Astrocyte of the spinal cord (primary cell): Measurements from ENCODE around the gene PACRG.

Source experiments
- DNase-seq: peaks from one replicate; pipeline ENCODE4 v3.0.0; 2011; ENCODE audit warnings: low read depth, low spot score
- H3K4me3 ChIP-seq: 2 replicates; pipeline ENCODE4 v1.5.1; 2011; ENCODE audit warnings: low read depth, mild to moderate bottlenecking, low read length, moderate library complexity
- CTCF ChIP-seq: IDR thresholded peaks from 2 replicates; pipeline ENCODE4 v1.5.1; 2012; ENCODE audit warnings: low read depth, mild to moderate bottlenecking, low read length, inconsistent platforms
- in situ Hi-C: cut with HindIII; loops from 2 replicates; pipeline ENCODE4 v1.10.0; 2017; ENCODE audit warnings: low sequenced_read_pairs

Gene PACRG

GRCh38 chr6:163207431-163208383 is 479.9 kb downstream of the PACRG start:
- H3K4me3 ChIP-seq = no peak overlapping the region
- in situ Hi-C loops = no loop called here
- no peak for DNase-seq
- no peak for TF ChIP-seq CTCF

- no peak for DNase-seq
- no peak for TF ChIP-seq CTCF
- in situ Hi-C loops = no loop called here
- H3K4me3 ChIP-seq = no peak overlapping the region
Measured at GRCh38 chr6:163209005-163209404, 481.2 kb downstream of the PACRG start.

- no peak for DNase-seq
- no peak for TF ChIP-seq CTCF
- in situ Hi-C loops = no loop called here
- no peak overlapping the region for H3K4me3 ChIP-seq
Measured at GRCh38 chr6:163212123-163212522, 484.3 kb downstream of the PACRG start.

GRCh38 chr6:163214259-163214658 is 486.5 kb downstream of the PACRG start:
- in situ Hi-C loops = no loop called here
- no peak for DNase-seq
- H3K4me3 ChIP-seq = no peak overlapping the region
- no peak for TF ChIP-seq CTCF

GRCh38 chr6:163218361-163218894 is 490.7 kb downstream of the PACRG start:
- DNase-seq = no peak
- TF ChIP-seq CTCF = no peak
- no peak overlapping the region for H3K4me3 ChIP-seq
- in situ Hi-C loops = no loop called here

- no peak for TF ChIP-seq CTCF
- in situ Hi-C loops = no loop called here
- H3K4me3 ChIP-seq = no peak overlapping the region
- DNase-seq = no peak
Measured at GRCh38 chr6:163226181-163226835, 498.5 kb downstream of the PACRG start.
